ENCODE data around the gene ASPG. TPM values are rescaled to one million over a fixed set of nuclear protein-coding genes. Genes with fewer than 3 reads are reported as not detected.

ASPG gene
- total and polyA plus RNA-seq, 2 of the 13 experiments (the other 11 are each of a cell fraction or from before 2014, with no cell fraction given): not detected

- H3K79me2 ChIP-seq (ENCODE audit: insufficient read depth, low read length): no peaks in the 10 kb centered on the region
Observed at GRCh38 chr14:104119119-104119487, 33.6 kb downstream of the ASPG start.

More at GRCh38 chr14:104119119-104119487, 33.6 kb downstream of the ASPG start:
- no peak overlapping the region for H3K4me2 ChIP-seq (ENCODE audit: low read depth, low read length)
- no peak overlapping the region for H3K4me3 ChIP-seq (replicated peaks in 1 of 3; ENCODE audit: insufficient read depth in 1 of 3, low read depth in 2 of 3, low read length in 3 of 3)
- TF ChIP-seq ZC3H13 (CRISPR knock-in tag; IDR thresholded peaks at IDR 0.05): no peak
- no peak for TF ChIP-seq NFIB (CRISPR knock-in tag; IDR thresholded peaks at IDR 0.05; ENCODE audit: borderline replicate concordance)
- TF ChIP-seq LRRFIP1 (CRISPR knock-in tag; conservative IDR thresholded peaks at IDR 0.05): no peak
- no peak for TF ChIP-seq ZNF709 (CRISPR knock-in tag; IDR thresholded peaks at IDR 0.05)
- TF ChIP-seq, protein P1, sequence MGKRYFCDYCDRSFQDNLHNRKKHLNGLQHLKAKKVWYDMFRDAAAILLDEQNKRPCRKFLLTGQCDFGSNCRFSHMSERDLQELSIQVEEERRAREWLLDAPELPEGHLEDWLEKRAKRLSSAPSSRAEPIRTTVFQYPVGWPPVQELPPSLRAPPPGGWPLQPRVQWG (CRISPR knock-in tag; IDR thresholded peaks at IDR 0.05; ENCODE audit: borderline replicate concordance, low read depth): no peak
- TF ChIP-seq NPAS2 (CRISPR knock-in tag; IDR thresholded peaks at IDR 0.05; ENCODE audit: borderline replicate concordance): no peak
- no peak for TF ChIP-seq ZKSCAN5 (CRISPR knock-in tag; IDR thresholded peaks at IDR 0.05)
- H3K4me1 ChIP-seq (ENCODE audit: insufficient read depth, low read length): no peaks in the 10 kb centered on the region
- H3K27ac ChIP-seq (ENCODE audit: extremely low read length, insufficient read depth, low read length): no peak overlapping the region
- ChIA-PET POLR2A (no interaction called here), CTCF (ENCODE audit: low intra/inter-chr PET ratio, low total read pairs) (no interaction called here)
- WGBS (ENCODE audit: low lambda C conversion rate): 0% methylated on average over 2 of the region's 3 CpGs
- DNase-seq (ENCODE audit: low spot score) (no peak), FAIRE-seq (no peak), ATAC-seq (no peak)
- H4K20me1 ChIP-seq (ENCODE audit: insufficient read depth, low read length): no peaks in the 10 kb centered on the region
- no peaks in the 10 kb centered on the region for H3K36me3 ChIP-seq (replicated peaks in 1 of 2; ENCODE audit: control insufficient read depth in 1 of 2, insufficient read depth in 2 of 2, low read length in 2 of 2)
- H2AFZ ChIP-seq (ENCODE audit: low read length): no peak overlapping the region
- in situ Hi-C loops (cut with HindIII; ENCODE audit: extremely low pct_ligation_motif_present, low pct_unique_long_range_greater_than_20kb) (no loop called here), intact Hi-C loops (cut with micrococcal nuclease; ENCODE audit: unreplicated experiment) (no loop called here)
- BruUV-seq (replicated peaks): no TSS peak
- no peak overlapping the region for H3K9ac ChIP-seq (ENCODE audit: insufficient read depth, low read depth, low read length)
- peaks cover 4 to 21% of the 10 kb centered on the region in 2 experiments for H3K27me3 ChIP-seq (ENCODE audit: control insufficient read depth in 1 of 2, insufficient read depth in 2 of 2, low read length in 2 of 2)
- no peaks in the 10 kb centered on the region for H3K9me3 ChIP-seq (ENCODE audit: low read length)

All from HepG2 (cell line).